ENCODE data around the gene SARDH. TPM values are rescaled to one million over a fixed set of nuclear protein-coding genes. Genes with fewer than 3 reads are reported as not detected.

The SARDH gene
- total RNA-seq, 1 experiment from 2014 or later = 5.6 TPM

- intact Hi-C loops (cut with micrococcal nuclease) = no loop called here
- CTCF ChIA-PET = no interaction called here
Measured at GRCh38 chr9:133672503-133673257, 65.5 kb downstream of the SARDH start.

More at GRCh38 chr9:133672503-133673257, 65.5 kb downstream of the SARDH start:
- Histone ChIP-seq H3K79me2 (ENCODE audit: insufficient read depth, low read length) (no peaks in the 10 kb centered on the region), H3K9ac (ENCODE audit: low read length) (no peak overlapping the region), H3K4me1 (ENCODE audit: control insufficient read depth in 1 of 2, insufficient read depth in 2 of 2, low read length in 2 of 2) (no peaks in the 10 kb centered on the region), H3K27me3 (ENCODE audit: insufficient read depth, low read length) (no peaks in the 10 kb centered on the region), H3K4me2 (ENCODE audit: low read length) (no peak overlapping the region), H3K9me3 (ENCODE audit: control insufficient read depth in 1 of 2, insufficient read depth in 1 of 2, low read depth in 1 of 2, low read length in 2 of 2) (no peaks in the 10 kb centered on the region), H3K4me3 (replicated peaks in 1 of 2; ENCODE audit: low read depth in 1 of 2, low read length in 2 of 2) (no peak overlapping the region), H3K27ac (ENCODE audit: low read depth, low read length) (no peak overlapping the region), H2AFZ (ENCODE audit: low read depth, low read length, poor library complexity, severe bottlenecking) (no peak overlapping the region), H3K9me2 (ENCODE audit: insufficient read depth) (no peaks in the 10 kb centered on the region), H4K20me1 (ENCODE audit: insufficient read depth) (no peaks in the 10 kb centered on the region), H3K36me3 (ENCODE audit: control insufficient read depth in 1 of 2, insufficient read depth in 2 of 2, low read length in 2 of 2) (no peaks in the 10 kb centered on the region)
- TF ChIP-seq POLR2AphosphoS5 (IDR thresholded peaks at IDR 0.05; ENCODE audit: low read depth, low read length) (no peak), FOSL1 (IDR thresholded peaks at IDR 0.05; ENCODE audit: low read depth) (no peak), ZFX (IDR thresholded peaks at IDR 0.05) (no peak), EZH2 (IDR thresholded peaks at IDR 0.05) (no peak), SP1 (IDR thresholded peaks at IDR 0.05; ENCODE audit: low read depth) (no peak), ZNF274 (IDR thresholded peaks at IDR 0.05; ENCODE audit: low read depth, low read length) (no peak), EGR1 (IDR thresholded peaks at IDR 0.05; ENCODE audit: low read depth) (no peak), SRF (IDR thresholded peaks at IDR 0.05; ENCODE audit: low read depth) (no peak), YY1 (IDR thresholded peaks at IDR 0.05; ENCODE audit: extremely low read depth, insufficient replicate concordance, low read depth, low read length) (no peak), TCF7L2 (IDR thresholded peaks at IDR 0.05; ENCODE audit: borderline replicate concordance, extremely low read depth, insufficient read depth, insufficient read length) (no peak), ATF3 (IDR thresholded peaks at IDR 0.05) (no peak), SIN3A (IDR thresholded peaks at IDR 0.05; ENCODE audit: low read depth) (no peak), MAX (IDR thresholded peaks at IDR 0.05) (no peak), EZH2phosphoT487 (IDR thresholded peaks at IDR 0.05; ENCODE audit: borderline replicate concordance) (no peak), REST (IDR thresholded peaks at IDR 0.05; ENCODE audit: low read depth) (no peak)
- ChIA-PET POLR2A (no interaction called here), RAD21 (ENCODE audit: low non-redundant PET in 1 of 2, low total read pairs in 2 of 2, uncharacterized antibody in 2 of 2, unreplicated experiment in 2 of 2) (no interaction called here)
- no peak for DNase-seq (ENCODE audit: low read depth, low spot score)
- no peak for ATAC-seq
- BruUV-seq (replicated peaks) = no TSS peak

Measured in HCT116 (cell line).